Muscle of leg (tissue), 11 donors: ENCODE measurements around the gene FAF1. TPM values are rescaled to one million over a fixed set of nuclear protein-coding genes. Genes with fewer than 3 reads are reported as not detected.

ENCODE experiments used
- DNase-seq: peaks from one replicate; pipeline ENCODE4 v3.0.0; 2013
- H3K27ac ChIP-seq: one replicate; pipeline ENCODE4 v1.5.1; 2013; ENCODE audit warnings: mild to moderate bottlenecking, low read length, control low read depth
- H3K27me3 ChIP-seq: one replicate; pipeline ENCODE4 v1.6.1; 2013; ENCODE audit warnings: low read length; ENCODE audit not compliant: control insufficient read depth, insufficient read depth
- H3K36me3 ChIP-seq: one replicate; pipeline ENCODE4 v1.6.1; 2013; ENCODE audit warnings: low read length; ENCODE audit not compliant: control insufficient read depth, insufficient read depth
- H3K4me1 ChIP-seq: one replicate; pipeline ENCODE4 v1.6.1; 2013; ENCODE audit warnings: low read length; ENCODE audit not compliant: control insufficient read depth, insufficient read depth
- H3K4me3 ChIP-seq: one replicate; pipeline ENCODE4 v1.5.1; 2013; ENCODE audit warnings: low read length, control low read depth
- H3K9me3 ChIP-seq: replicated peaks from 2 replicates; pipeline ENCODE4 v1.6.1; 2013; ENCODE audit warnings: low read depth, low read length; ENCODE audit not compliant: control insufficient read depth
- WGBS: methylation state at CpG from one replicate; pipeline ENCODE4 v1.1.5; 2013; ENCODE audit warnings: missing lambda C conversion rate; ENCODE audit not compliant: insufficient coverage; 5-methylcytosine and 5-hydroxymethylcytosine counted together
- polyA plus RNA-seq, 8 donors: library from polyadenylated mRNA; unstranded; fragments of 120-200 nt; gene quantifications; one replicate each; pipeline versions ENCODE4 v1.2.1 to v1.2.3, GENCODE V29; 2013; ENCODE audit warnings: inconsistent platforms in 1 of 8, low replicate concordance in 1 of 8; ENCODE audit not compliant: insufficient read length in 8 of 8, insufficient read depth in 1 of 8
- total RNA-seq: library from RNA; stranded (reverse); fragments of 120-200 nt; gene quantifications from one replicate; pipeline ENCODE4 v1.2.4, GENCODE V29; 2013

The FAF1 gene
- total and polyA plus RNA-seq, 9 donors, result 35.6 to 51.7 (median 38.6) TPM

GRCh38 chr1:50857702-50858101 lies 102.4 kb downstream of the FAF1 start:
- Histone ChIP-seq H3K9me3 (peaks cover 19% of the 10 kb centered on the region), H3K4me3 (no peak overlapping the region), H3K27ac (no peak overlapping the region), H3K36me3 (no peaks in the 10 kb centered on the region), H3K4me1 (no peaks in the 10 kb centered on the region), H3K27me3 (no peaks in the 10 kb centered on the region)
- no peak for DNase-seq
- no CpG with 5 or more reads among the region's 1 CpG for WGBS

- H3K27ac ChIP-seq, result no peak overlapping the region
- no peaks in the 10 kb centered on the region for H3K9me3 ChIP-seq
- H3K4me3 ChIP-seq, result no peak overlapping the region
- no peaks in the 10 kb centered on the region for H3K36me3 ChIP-seq
- H3K4me1 ChIP-seq, result no peaks in the 10 kb centered on the region
- H3K27me3 ChIP-seq, result no peaks in the 10 kb centered on the region
- WGBS, result no CpG with 5 or more reads among the region's 3 CpGs
- DNase-seq, result no peak
These were observed 106.7 kb downstream of the FAF1 start for GRCh38 chr1:50853325-50853724.

DNA sequence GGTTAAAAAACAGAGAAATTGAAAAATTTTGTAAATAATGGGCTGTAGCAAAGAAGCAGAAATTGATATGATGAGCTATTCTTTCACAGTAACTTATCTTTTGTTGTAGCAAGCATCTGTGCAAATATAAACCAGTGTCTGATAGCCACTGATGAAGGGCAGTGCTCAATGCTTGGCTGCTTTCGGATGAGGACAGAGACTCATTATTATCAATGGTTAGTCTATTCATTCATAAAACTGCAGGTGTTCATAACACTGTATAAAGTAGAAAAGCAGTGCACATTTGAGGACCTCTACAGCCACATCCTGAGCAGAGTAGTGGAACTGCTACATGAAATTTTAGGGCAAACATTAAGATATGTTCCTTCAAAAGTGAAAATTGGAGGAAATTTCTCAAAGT lies 107.2 kb downstream of the FAF1 start:
- H3K4me1 ChIP-seq, result no peaks in the 10 kb centered on the region
- H3K27ac ChIP-seq, result no peak overlapping the region
- H3K36me3 ChIP-seq, result no peaks in the 10 kb centered on the region
- no peaks in the 10 kb centered on the region for H3K9me3 ChIP-seq
- no peaks in the 10 kb centered on the region for H3K27me3 ChIP-seq
- no peak overlapping the region for H3K4me3 ChIP-seq
- no CpG with 5 or more reads among the region's 1 CpG for WGBS
- DNase-seq, result no peak

DNA sequence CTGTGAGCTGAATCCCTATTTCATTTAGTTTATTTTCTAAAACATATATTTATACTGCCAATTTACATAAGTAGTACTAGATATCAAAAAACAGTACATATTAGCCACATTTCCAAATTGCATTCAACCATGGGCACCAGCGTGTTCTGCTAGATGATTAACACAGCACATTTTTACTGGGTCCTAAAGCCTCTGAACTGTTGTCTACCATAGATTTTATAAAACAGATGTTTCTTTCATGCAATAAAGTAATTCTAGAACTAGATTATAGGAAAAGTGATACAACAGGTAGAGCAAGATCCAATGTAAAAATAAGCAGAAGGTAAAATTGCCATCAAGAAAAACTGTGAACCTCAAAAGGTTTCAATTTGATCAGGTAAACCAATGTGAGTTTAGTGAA lies 108.6 kb downstream of the FAF1 start:
- WGBS, result no CpG with 5 or more reads among the region's 1 CpG
- Histone ChIP-seq H3K4me1 (no peaks in the 10 kb centered on the region), H3K9me3 (no peaks in the 10 kb centered on the region), H3K36me3 (no peaks in the 10 kb centered on the region), H3K4me3 (no peak overlapping the region), H3K27ac (no peak overlapping the region), H3K27me3 (no peaks in the 10 kb centered on the region)
- no peak for DNase-seq

- H3K4me3 ChIP-seq, result no peak overlapping the region
- DNase-seq, result no peak
- no peak overlapping the region for H3K27ac ChIP-seq
- 97% methylated on average over 5 of the region's 7 CpGs for WGBS
- no peaks in the 10 kb centered on the region for H3K36me3 ChIP-seq
- H3K9me3 ChIP-seq, result no peaks in the 10 kb centered on the region
- H3K27me3 ChIP-seq, result no peaks in the 10 kb centered on the region
- no peaks in the 10 kb centered on the region for H3K4me1 ChIP-seq
These were observed 109.0 kb downstream of the FAF1 start for GRCh38 chr1:50851034-50851433.

GRCh38 chr1:50847303-50847702 lies 112.8 kb downstream of the FAF1 start:
- DNase-seq, result no peak
- Histone ChIP-seq H3K4me3 (no peak overlapping the region), H3K27ac (no peak overlapping the region), H3K9me3 (no peaks in the 10 kb centered on the region), H3K36me3 (no peaks in the 10 kb centered on the region), H3K27me3 (no peaks in the 10 kb centered on the region), H3K4me1 (no peaks in the 10 kb centered on the region)

DNA sequence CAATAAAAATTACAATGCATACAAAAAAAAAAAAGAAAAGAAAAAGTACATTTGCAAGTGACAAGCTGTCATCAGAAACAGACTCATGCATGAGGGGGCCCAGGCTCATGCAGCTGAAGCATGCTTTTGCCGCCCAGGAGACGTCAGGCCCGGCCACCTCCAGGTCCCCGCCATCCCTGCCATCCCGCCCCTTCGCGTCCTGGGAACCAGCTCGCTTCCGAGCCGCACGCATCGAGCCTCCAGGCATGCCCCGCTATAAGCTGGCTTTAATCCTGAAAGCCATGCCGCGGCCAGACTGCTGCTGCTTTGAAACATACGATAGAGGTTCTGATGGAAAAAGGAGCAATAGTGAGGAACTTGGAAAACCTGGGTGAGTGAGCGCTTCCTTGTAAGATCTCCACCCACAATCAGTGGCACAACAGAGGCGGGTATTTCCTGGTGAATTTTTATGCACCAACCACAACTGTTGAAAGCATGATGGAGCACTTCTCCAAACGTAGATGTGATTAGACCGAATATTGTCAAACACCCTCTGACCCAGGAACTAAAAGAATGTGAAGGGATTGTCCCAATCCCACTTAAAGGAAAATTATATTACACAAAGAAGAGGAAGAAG lies 113.7 kb downstream of the FAF1 start:
- WGBS, result 94% methylated on average over 16 of the region's 20 CpGs

DNA sequence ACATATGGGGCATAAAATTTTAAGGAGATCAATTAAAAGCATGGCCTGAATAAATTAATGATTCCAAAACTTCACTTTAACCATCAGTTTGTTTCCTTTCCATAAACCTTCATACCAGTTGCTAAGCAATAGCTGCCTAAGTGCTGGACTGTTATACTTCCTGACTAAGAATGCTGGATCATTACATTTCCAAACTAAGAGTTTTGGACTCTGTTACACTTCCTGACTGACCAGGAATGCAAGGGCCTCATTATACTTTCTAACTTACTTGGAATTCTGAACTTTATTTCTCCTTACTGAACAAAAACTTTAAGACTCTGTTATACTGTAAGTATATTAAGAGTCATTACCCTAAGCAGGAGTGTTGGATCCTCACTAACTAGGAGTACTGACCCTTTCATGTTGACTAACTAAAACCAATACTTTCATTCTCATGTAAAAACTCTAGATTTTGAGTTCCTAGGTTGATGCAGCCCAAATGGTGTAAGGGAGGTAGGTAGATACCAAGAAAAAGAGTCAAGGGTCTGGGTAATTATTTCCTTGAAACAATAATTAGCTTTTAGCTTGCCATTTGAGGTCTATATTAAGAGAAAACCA lies 118.2 kb downstream of the FAF1 start:
- H3K36me3 ChIP-seq, result no peaks in the 10 kb centered on the region
- no peaks in the 10 kb centered on the region for H3K4me1 ChIP-seq
- no peaks in the 10 kb centered on the region for H3K27me3 ChIP-seq
- H3K27ac ChIP-seq, result peak overlapping the region; percentile 29
- no peak overlapping the region for H3K4me3 ChIP-seq
- H3K9me3 ChIP-seq, result no peaks in the 10 kb centered on the region
- DNase-seq, result peak; percentile 88

More for the DNA sequence above, 113.7 kb downstream of the FAF1 start:
- no peaks in the 10 kb centered on the region for H3K4me1 ChIP-seq
- no peak overlapping the region for H3K4me3 ChIP-seq
- no peaks in the 10 kb centered on the region for H3K27me3 ChIP-seq
- no peak for DNase-seq
- H3K9me3 ChIP-seq, result no peaks in the 10 kb centered on the region
- H3K27ac ChIP-seq, result no peak overlapping the region
- H3K36me3 ChIP-seq, result no peaks in the 10 kb centered on the region

GRCh38 chr1:50836117-50836516 lies 124.0 kb downstream of the FAF1 start:
- no peaks in the 10 kb centered on the region for H3K27me3 ChIP-seq
- no peaks in the 10 kb centered on the region for H3K4me1 ChIP-seq
- no peaks in the 10 kb centered on the region for H3K9me3 ChIP-seq
- H3K27ac ChIP-seq, result no peak overlapping the region
- no peak overlapping the region for H3K4me3 ChIP-seq
- no peaks in the 10 kb centered on the region for H3K36me3 ChIP-seq
- no peak for DNase-seq

DNA sequence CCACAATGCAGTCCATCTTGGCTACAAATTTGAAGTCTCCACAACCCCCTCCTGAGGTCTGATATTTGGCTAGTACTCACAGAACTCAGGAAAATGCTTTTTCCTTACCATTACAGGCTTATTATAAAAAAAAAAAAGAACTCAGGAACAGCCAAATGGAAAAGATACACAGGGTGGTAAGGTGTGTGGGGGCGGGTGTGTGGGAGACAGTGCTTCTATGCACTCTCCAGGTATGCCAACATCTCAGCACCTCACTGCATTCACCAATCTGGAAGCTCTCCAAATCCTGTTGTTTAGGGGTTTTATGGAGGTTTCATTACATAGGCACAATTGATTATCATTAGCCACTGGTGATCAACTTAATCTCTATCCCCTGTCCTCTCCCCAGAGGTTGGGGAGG lies 126.9 kb downstream of the FAF1 start:
- Histone ChIP-seq H3K27me3 (no peaks in the 10 kb centered on the region), H3K9me3 (no peaks in the 10 kb centered on the region), H3K4me3 (no peak overlapping the region), H3K36me3 (no peaks in the 10 kb centered on the region), H3K27ac (no peak overlapping the region), H3K4me1 (no peaks in the 10 kb centered on the region)
- DNase-seq, result no peak
- WGBS, result no CpG with 5 or more reads among the region's 1 CpG

DNA sequence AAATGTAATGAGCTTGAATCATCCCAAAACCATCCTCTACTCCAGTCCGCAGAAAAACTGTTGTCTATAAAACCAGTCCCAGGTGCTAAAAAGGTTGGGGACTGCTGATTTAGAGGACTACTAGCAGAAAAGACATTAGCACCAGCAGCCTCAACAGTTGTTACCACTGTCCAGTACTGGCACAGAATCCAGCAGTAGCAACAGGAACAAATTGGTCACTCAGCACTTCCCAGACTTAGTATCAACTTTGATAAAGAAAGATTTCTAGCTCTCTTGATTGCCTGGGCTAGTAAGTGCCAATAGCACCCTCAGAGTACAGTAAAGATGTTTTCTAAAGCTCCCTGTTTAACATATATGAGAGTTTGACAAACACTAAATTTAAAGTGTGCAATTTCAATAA lies 127.9 kb downstream of the FAF1 start:
- no peaks in the 10 kb centered on the region for H3K4me1 ChIP-seq
- no peak overlapping the region for H3K4me3 ChIP-seq
- H3K9me3 ChIP-seq, result no peaks in the 10 kb centered on the region
- H3K27me3 ChIP-seq, result no peaks in the 10 kb centered on the region
- no peak for DNase-seq
- H3K36me3 ChIP-seq, result no peaks in the 10 kb centered on the region
- H3K27ac ChIP-seq, result no peak overlapping the region
- no CpG with 5 or more reads among the region's 1 CpG for WGBS
